GM12865 (cell line): ENCODE data around the gene TMC4.

Experiments used
- DNase-seq: peaks from one replicate; pipeline ENCODE4 v3.0.0; 2010; ENCODE audit warnings: low read depth
- H3K4me3 ChIP-seq: 2 replicates; pipeline ENCODE4 v1.5.1; 2011; ENCODE audit warnings: mild to moderate bottlenecking, low read depth, low read length, control low read depth
- TF ChIP-seq, protein P1 (sequence below): IDR thresholded peaks from 2 replicates; pipeline ENCODE4 v1.5.1; 2011; ENCODE audit warnings: low read length, control low read depth, low read depth, inconsistent platforms; ENCODE audit not compliant: insufficient read depth; ENCODE audit errors: missing control alignments

Gene TMC4

DNA sequence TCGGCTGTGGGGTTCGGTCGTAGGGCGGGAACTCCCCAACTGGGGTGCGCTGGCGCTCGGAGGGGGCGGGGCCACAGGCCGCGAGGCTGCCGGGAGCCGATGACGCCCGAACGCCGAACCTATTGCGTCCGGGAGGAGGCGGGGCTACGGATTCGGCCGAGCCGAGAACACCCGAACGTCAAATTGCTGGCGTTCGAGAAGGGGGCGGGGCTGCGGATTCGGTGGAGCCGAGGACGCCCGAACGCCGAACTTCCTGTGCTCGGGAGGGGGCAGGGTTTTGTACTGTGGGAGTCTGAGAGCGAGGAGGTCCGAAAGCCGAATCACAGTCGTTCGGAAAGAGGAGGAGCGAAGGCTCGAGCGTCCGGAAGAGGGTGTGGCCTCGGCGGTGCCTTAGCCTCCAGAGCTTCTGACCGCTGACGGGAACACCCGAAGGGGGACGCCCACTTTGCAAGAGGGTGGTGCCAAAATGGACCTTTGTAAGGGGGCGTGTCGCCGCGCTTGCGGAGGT lies 17.6 kb upstream of the TMC4 start:
- peak overlapping the region; percentile 72 for H3K4me3 ChIP-seq
- TF ChIP-seq, protein P1, sequence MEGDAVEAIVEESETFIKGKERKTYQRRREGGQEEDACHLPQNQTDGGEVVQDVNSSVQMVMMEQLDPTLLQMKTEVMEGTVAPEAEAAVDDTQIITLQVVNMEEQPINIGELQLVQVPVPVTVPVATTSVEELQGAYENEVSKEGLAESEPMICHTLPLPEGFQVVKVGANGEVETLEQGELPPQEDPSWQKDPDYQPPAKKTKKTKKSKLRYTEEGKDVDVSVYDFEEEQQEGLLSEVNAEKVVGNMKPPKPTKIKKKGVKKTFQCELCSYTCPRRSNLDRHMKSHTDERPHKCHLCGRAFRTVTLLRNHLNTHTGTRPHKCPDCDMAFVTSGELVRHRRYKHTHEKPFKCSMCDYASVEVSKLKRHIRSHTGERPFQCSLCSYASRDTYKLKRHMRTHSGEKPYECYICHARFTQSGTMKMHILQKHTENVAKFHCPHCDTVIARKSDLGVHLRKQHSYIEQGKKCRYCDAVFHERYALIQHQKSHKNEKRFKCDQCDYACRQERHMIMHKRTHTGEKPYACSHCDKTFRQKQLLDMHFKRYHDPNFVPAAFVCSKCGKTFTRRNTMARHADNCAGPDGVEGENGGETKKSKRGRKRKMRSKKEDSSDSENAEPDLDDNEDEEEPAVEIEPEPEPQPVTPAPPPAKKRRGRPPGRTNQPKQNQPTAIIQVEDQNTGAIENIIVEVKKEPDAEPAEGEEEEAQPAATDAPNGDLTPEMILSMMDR: no peak
- peak; percentile 100 for DNase-seq

DNA sequence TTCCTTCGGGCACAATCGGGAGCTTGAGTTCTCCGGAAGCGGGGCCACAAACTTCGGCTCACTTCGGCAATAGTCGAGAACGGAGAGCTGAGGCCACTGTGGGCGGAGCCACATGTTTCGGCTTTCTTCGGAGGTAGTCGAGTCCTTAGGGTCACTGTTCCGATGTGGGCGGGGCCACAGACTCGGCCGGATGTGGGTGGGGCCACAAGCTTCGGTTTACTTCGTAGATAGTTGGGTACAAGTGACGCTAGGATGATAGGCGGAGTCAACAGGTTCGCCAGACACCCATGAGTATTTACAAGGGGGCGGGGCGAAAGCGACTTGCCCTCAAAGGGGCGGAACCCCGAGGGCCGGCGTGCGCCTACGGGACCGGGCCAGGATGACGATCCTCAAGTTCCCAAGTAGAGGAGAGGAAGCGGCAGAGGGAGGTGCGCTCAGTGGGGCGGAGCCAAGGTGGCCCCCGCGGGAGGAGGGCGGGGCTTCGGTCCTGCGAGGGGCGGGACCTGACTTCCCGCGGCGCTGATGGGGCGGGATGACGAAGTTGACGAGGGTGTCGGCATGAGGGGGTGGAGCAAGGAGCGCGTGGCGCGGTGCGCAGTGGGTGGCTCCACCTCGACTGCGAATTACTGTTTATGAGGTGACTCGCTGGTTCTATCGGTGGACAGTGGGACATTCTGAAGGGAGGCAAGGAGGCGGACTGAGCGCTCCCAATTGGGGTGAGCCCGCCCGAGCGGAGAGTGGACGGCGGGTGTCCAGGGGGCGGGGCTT lies 17.0 kb upstream of the TMC4 start:
- DNase-seq: peak; percentile 100
- peak overlapping the region; percentile 89 for H3K4me3 ChIP-seq
- TF ChIP-seq, protein P1: no peak

DNA sequence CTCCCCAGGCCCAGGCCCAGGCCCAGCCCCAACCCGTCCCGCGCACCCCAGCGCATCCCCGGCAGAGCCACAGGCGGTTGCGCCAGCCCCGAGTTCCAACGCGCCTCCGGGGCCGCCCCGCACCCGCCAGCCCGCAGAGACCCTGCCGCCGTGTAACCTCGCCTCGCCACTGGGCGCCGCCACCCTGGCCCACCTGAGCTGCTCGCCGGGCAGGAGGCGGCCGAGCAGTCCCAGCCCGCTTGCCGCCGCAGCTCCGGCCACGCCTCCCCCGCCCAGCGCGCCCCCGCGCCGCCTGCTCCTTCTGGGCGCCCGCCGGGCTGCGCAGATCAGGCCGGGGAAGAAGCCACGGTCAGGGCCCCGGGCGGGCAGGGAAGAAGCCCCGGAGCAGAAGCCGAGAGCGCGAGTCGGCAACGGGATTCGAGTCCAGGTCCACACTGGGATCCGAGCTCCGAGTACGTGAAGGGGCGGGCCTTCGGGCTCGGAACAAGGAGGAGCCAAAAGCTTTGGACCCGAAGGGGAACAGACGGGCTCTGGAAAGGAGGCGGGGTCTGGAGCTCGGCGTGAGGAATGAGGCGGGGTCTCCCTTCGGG lies 16.3 kb upstream of the TMC4 start, which contains the start of gene MBOAT7:
TSS of gene MBOAT7 (minus strand) at position 436 of the 590 bp plus-strand sequence. CDS start 1,072 bp downstream, outside the sequence.
- DNase-seq: no peak
- TF ChIP-seq, protein P1: peak; percentile 44

DNA sequence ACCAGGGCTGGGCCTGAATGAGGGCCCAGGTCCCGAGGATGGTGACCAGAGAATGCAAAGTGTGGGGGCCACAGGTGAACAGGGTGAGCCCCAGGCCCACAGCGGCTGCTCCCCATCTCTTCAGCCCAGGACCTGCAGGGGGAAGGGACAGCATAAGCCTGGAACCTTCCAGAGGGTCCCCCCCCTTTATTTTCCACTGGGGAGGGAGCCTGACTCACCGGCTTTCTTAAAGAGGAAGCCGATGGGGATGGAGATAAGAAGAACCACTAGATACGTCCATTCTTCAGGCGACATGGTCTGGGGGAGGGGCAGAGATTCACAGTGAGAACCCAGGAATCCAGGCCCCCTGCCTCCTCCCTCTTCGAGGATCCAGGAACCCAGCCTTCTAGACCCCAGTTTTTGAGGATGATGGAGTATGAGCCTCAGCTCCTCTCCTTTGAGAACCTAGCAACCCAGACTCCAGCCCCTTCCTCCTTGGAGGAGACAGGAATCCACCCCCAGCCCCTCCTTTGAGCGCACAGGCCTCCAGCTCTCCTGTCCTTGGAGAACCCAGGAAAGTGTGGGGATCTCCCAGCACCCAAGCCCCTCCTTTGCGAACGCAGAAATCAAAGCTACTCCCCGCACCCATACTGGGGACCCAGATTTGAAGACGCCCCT lies 15.4 kb upstream of the TMC4 start:
- TF ChIP-seq, protein P1: no peak
- H3K4me3 ChIP-seq: peak overlapping the region; percentile 89
- DNase-seq: no peak

More for the DNA sequence above, 16.3 kb upstream of the TMC4 start, which contains the start of gene MBOAT7:
- H3K4me3 ChIP-seq: peak within 1 kb of the TSS; percentile 89

DNA sequence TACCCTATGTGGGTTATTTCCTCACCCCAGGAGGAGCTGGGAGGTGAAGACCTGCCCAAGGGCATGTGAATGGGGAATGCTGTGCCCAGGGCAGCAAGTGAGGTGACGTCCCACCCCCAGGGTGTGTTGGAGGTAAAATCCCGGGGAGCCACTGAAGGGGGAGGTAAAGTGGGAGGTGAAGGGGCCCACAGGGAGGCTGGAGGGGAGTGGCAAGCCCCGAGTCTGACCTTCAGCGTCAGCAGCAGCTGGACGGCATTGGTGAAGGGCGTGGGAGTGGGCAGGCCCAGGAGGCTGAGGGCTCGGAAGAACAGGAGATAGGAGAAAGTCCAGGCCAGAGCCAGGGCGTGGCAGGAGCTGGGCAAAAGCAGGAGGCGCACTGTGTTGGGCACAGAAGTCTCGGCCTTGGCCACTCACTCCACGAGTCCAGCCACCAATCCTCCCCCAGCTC lies 14.0 kb upstream of the TMC4 start:
- H3K4me3 ChIP-seq: no peak overlapping the region
- TF ChIP-seq, protein P1: no peak
- no peak for DNase-seq

DNA sequence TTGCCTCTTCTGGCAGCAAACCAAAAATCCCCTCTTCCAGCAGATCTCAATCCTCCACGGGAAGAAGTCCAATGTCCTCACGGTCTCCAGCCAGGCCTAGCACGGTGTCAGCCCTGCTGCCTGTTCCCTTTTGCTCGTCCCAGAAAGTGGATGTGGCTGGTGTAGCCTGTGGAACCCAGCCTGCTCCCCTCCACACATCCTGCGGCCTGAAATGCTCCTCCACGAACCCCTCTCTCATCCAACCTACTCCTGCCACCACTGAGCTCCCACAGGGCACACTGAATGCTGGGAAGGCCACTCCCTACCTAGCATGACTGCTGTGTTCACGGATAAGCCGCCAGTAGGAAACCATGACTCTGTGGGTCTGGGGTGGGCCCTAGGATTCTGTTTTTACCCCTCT lies 13.4 kb upstream of the TMC4 start:
- TF ChIP-seq, protein P1: no peak
- DNase-seq: no peak
- no peak overlapping the region for H3K4me3 ChIP-seq
